Suppressor macrophage (primary cell): Measurements from ENCODE around the gene APOL1.

ENCODE experiments used
- DNase-seq, 4 experiments: peaks; one replicate each; pipeline ENCODE4 v3.0.0-alpha.2; 2020 to 2022

Gene APOL1

DNA sequence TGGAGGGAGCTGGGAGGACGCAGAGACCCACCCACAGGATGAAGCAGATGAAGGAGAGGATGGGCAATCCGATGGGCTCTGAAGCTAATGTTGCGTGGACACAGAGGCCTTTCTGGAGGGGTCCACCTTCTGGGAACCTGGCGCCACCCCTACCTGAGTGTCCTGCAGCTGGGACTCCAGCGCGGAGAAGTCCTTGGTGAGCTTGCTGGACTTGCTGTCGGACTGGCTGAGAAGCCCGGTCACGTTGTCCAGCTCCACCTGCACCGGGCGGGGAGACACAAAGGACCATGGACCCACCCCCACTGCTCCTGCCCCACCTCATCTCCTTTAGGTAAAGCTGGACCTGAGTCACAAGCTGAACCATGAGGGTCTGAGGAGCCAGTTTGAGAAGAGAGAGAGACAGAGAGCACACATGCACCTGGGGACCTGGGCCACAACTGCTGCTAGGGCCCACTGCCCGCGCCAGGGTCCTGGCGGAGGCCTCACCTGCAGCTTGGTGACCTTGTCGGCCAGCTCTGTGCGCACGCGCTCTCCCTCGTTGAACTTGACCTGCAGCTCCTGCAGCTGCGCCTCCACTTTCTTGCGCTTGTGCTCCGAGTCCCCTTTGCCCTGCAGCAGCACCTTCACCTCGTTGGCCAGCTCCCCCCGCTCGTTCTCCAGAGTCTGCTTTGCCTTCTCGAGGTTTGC lies 40.8 kb downstream of the APOL1 start:
- DNase-seq: no peak

- DNase-seq: no peak
These were observed 41.3 kb downstream of the APOL1 start for GRCh38 chr22:36294293-36294620.

DNA sequence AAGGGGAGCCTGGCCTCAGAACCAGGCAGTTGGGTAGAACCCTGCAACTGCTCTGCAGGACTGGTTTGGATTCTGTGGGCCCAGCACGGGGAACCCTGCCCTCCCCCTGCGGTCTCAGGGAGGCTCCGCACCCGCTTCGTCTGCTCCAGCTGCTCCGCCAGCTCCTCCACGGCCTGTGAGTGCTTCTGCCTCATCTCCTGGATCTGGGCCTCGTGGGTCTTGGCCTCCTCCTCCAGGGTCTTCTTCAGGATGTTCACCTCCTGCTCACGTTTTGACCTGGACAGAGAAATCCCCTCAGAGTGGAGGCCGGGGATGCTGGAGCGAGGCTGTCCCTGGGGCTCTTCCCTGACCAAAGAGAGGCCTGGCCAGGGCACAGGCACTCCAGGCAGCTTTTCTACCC lies 41.9 kb downstream of the APOL1 start:
- no peak for DNase-seq

DNA sequence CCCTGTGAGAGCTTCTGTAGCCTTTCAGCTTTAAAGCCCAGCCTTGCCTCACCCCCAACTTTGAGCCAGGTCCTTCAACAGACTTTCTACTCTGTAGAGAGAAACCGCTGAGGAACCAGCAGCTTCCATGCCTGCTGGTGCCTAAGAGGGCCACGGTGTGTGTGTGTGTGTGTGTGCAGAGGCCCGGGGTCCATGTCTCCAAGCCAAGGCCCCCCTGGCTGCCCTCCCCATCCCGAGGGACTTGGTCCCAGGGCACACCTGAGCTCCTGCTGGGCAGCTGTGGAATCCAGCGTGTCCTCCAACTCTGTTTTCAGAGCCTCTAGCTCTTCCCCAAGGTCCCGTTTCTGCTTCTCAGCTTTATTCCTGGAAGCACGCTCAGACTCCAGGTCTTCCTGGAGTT lies 42.3 kb downstream of the APOL1 start:
- no peak for DNase-seq

- no peak for DNase-seq
These were observed 43.8 kb downstream of the APOL1 start for GRCh38 chr22:36296690-36297089.

DNA sequence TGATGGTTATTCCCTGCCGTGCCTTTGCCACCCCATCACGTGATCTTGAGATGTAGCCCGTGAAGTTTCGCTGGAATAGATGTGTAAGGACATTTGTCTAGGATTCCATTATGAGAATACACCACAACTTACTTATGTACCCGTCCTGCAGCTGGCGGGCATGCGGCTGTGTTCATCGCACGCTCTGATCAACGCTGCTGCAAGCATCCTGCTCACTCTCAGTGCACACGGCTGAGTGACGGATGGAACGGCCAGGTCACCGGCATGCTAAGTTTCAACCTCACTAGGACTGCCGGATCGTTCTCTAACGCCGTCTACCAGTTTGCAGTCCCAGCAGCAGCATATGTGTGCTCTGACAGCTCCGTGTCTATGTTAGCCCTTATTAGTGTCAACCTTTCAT lies 44.6 kb downstream of the APOL1 start:
- DNase-seq: no peak

DNA sequence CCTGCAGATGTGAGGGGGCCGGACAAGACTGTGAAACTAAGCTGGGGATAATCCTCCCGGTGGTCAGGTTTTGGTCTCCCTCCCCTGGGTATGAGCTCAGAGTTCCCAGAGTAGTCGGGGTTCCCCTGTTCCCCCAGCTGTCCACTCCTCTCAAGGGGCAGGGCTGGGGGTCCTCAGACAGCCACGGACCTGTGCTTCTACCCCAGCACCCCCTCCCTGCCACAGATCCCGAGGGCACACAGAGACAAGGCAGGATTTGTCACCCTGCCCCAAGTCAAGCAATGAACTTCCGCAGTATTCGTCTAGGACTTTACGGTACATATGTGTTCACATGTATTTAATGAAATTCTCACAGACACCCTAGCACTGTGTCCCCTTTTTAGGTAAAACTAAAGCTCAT lies 45.2 kb downstream of the APOL1 start:
- DNase-seq: no peak

- DNase-seq: no peak
These were observed 45.7 kb downstream of the APOL1 start for GRCh38 chr22:36298601-36299000.

DNA sequence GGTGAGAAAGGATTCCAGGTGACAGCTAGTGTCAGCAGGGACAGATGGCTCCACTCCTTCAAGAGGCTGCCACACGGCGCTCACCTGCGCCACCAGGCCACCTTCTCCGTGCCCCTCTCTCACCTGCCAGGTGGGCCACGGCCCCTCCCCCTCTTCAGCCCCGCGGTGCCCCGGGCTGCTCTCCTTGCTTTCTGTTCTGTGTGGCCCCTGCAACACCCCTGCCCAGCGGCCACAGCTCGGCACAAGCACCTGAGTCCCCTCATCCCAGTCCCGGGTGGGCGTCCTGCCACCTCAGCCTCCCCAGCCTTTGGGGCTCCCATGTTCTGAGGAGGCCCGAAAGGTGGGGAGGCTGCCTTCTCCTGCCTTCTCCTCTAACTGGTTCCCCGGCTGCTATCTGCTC lies 46.4 kb downstream of the APOL1 start:
- no peak for DNase-seq

DNA sequence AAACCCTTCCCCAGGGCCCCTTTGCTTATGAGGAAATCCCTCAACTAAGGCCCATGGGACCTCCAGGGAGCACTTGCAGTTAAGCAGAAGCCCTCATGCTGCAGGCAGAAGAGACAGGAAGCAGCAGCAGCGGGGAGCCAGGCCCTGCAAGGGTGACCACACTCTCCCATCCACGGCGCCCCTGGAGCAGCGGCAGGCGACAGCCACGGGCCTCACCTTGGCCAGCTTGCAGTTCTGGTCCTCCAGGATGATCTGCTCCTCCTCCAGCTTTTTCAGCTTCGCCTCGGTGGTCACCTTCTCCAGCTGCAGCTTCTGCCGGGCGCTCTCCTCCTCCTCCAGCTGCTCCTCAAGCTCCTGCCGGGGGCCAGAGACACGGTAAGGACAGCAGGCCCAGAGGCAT lies 47.0 kb downstream of the APOL1 start:
- no peak for DNase-seq

DNA sequence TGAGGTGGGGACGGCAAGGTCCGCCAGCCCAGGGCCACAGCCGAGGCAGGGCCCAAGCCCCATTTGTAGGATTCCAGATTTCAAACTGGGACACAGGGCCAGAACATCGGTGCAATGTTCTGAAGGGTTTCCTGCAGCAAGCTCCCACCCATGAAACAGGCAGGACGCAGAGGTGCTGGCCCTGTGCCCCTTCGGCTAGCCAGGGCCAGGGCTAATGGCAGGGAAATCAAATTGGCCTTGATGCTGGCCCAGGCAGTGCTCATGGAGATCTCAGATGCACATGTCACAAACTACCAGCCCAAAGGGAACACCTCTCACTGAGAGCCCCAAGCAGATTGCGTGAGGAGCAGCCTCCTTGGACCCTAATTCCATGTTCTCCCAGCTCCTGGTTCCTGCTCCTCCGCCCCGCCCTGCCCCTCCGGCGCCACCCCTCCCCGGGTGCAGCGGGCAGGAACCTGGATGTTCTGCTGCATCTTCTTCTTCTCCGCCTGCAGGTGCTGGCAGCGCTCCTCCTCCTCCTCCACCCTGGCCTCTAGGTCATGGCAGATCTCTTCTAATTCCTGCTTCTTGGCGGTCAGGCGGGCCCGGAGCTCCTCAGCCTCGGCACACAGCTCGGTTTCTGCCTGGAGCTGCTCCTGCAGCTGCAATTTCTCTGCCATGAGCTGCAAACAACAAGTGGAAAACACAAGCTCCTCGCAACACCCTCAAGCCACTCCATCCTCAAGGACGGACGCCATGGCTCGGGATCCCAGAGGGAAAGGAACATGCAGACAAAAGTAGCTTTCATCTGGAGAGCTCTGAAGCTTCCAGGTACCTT lies 47.7 kb downstream of the APOL1 start:
- DNase-seq: no peak

- peak; percentile 65 to 81 (median 79) for DNase-seq
These were observed 48.5 kb downstream of the APOL1 start for GRCh38 chr22:36301384-36301828.

- DNase-seq: no peak
These were observed 48.9 kb downstream of the APOL1 start for GRCh38 chr22:36301851-36302250.

GRCh38 chr22:36302439-36303114 lies 49.6 kb downstream of the APOL1 start:
- DNase-seq: no peak

DNA sequence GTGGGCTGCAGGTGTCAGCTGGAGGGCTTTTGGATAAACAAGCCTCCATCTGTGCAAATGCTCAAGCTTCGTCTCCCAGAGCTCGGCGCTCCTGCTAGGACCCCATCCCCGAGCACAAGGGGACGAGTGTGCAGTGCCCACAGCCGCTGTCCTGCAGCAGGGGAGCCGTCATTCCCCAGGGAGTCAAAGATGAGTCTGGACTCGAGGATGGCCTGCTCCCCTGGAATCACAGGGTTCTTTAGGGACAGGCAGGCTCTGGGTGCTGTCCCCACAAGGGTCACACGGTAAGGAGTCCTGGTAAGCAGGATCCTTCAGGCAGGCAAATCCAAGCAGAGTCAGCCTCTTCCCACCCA lies 50.2 kb downstream of the APOL1 start:
- no peak for DNase-seq

GRCh38 chr22:36303874-36304273 lies 50.9 kb downstream of the APOL1 start:
- DNase-seq: no peak

DNA sequence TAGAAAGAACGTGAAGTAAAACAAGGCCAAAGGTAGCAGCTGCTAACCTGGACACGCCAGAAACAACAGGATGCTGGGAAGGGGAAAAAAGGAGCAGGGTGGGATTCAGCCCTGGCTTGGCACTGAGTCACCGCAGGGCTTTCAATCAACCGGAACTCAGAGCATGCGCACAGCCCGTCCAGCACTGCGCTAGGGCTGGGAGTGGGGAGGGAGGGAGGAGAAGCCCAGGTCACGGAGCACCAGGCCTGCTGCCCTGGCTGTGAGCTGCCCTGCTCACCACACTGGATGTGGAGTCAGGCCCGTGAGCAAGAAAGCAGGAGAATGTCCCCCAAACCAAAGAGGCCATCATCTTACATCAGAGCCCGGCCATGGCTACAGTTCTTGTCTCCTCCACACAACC lies 51.5 kb downstream of the APOL1 start:
- DNase-seq: no peak

GRCh38 chr22:36305813-36306212 lies 52.9 kb downstream of the APOL1 start:
- DNase-seq: no peak

DNA sequence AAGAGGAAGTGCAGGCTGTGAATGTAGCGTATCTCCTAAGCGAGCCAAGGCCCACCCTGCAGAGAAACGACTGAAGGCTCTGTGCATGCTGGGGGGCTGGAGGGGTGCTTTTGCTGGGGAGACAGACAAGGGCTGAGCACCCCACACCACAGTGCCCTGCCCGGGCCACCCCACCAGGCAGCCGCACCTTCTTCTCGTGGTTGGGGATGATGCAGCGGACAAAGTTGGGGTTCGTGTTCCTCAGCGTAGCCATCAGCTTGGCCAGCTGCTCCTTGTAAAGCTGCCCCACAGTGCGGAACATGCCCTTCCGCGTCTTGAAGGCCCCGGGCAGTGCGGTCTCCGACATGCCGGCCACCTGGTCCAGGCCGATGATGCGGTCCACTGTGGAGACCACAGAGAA lies 53.3 kb downstream of the APOL1 start:
- DNase-seq: no peak

GRCh38 chr22:36308880-36309279 lies 55.9 kb downstream of the APOL1 start:
- no peak for DNase-seq

- DNase-seq: no peak
These were observed 58.6 kb downstream of the APOL1 start for GRCh38 chr22:36311386-36312085.

- DNase-seq: no peak
These were observed 62.4 kb downstream of the APOL1 start for GRCh38 chr22:36315325-36315724.

- DNase-seq: no peak
These were observed 63.5 kb downstream of the APOL1 start for GRCh38 chr22:36316419-36316818.
